ENCODE data around the gene PAPPA2.

DNA sequence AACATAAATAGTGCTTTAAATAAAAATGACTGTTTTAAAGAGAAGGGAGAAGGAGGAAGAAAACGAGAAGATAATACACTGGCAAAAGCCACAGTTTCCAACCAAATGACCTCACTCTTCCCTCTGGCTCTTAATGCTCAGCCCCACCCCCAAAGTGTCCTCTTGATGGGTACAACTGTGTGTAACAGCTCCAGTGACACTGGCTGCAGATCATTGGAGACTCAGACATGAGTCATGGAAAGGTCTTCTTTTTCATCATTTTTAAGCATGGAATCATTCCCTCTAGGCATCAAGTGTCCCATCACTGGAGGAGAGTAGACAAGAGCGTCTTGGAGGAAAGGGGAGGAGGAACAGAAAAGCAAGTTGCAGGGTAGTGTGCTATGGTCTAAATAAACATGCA is 333.0 kb downstream of the PAPPA2 start:
- TF ChIP-seq POLR2A (IDR thresholded peaks at IDR 0.05) (no peak), EP300 (IDR thresholded peaks at IDR 0.05) (no peak), POLR2AphosphoS5 (IDR thresholded peaks at IDR 0.05) (no peak)
- TF ChIP-seq, protein P1, sequence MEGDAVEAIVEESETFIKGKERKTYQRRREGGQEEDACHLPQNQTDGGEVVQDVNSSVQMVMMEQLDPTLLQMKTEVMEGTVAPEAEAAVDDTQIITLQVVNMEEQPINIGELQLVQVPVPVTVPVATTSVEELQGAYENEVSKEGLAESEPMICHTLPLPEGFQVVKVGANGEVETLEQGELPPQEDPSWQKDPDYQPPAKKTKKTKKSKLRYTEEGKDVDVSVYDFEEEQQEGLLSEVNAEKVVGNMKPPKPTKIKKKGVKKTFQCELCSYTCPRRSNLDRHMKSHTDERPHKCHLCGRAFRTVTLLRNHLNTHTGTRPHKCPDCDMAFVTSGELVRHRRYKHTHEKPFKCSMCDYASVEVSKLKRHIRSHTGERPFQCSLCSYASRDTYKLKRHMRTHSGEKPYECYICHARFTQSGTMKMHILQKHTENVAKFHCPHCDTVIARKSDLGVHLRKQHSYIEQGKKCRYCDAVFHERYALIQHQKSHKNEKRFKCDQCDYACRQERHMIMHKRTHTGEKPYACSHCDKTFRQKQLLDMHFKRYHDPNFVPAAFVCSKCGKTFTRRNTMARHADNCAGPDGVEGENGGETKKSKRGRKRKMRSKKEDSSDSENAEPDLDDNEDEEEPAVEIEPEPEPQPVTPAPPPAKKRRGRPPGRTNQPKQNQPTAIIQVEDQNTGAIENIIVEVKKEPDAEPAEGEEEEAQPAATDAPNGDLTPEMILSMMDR (IDR thresholded peaks at IDR 0.05) = no peak
